GM19025 (cell line): ENCODE measurements around the gene COL10A1.
"Not testable (repeated sequence)": the region's sequence is repeated elsewhere in the genome, so short reads cannot be mapped to it uniquely, and the experiment has no call there.

Experiments
- ATAC-seq: cut with Tn5 transposase; IDR thresholded peaks from one replicate; pipeline ENCODE4 v1.9.1; 2021; ENCODE audit warnings: mild to moderate bottlenecking, low read depth, moderate library complexity; ENCODE audit not compliant: unreplicated experiment

The COL10A1 gene

GRCh38 chr6:116127771-116128493 is 2.0 kb upstream of the COL10A1 start:
- ATAC-seq = no peak

DNA sequence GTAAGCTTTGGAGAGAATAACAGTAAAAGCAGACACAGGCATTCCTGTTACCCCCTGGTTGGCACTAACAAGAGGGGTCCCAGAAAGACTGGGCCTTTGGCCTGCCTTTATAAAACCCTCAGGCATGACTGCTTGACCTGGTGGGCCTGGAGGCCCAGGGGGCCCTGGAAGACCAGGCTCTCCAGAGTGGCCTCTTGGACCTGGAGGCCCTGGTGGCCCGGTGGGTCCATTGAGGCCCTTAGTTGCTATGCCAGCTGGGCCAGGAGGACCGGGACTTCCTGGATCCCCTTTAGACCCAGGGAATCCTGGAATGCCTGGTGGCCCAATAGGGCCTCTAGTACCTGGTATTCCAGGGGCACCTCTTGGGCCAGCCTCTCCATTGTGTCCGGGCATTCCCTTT is 5.5 kb downstream of the COL10A1 start:
- no peak for ATAC-seq

- ATAC-seq = no peak
These were observed 7.3 kb downstream of the COL10A1 start for GRCh38 chr6:116118608-116119007.

DNA sequence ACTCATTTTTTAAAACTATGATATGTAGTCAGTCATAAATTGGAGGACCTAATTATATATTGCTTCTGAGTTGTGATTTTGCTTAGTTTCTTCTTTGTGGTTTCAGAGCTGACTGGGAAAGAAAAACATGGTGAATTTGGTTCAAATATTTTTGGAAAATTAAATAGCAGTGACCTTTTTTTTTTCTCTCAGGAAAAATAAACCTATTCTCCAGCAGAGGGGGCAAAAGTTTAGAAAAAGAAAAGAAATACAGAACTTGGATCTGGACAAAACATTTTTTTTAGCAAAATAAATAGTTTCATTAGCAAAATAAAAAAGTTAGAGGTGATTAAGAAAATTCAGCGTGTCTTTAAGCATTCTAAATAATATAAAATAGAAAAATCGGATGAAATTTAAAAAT is 10.2 kb downstream of the COL10A1 start:
- ATAC-seq = no peak

GRCh38 chr6:116113386-116113785 is 12.5 kb downstream of the COL10A1 start:
- no peak for ATAC-seq

GRCh38 chr6:116111552-116112528 is 14.1 kb downstream of the COL10A1 start:
- peak; percentile 60 for ATAC-seq

DNA sequence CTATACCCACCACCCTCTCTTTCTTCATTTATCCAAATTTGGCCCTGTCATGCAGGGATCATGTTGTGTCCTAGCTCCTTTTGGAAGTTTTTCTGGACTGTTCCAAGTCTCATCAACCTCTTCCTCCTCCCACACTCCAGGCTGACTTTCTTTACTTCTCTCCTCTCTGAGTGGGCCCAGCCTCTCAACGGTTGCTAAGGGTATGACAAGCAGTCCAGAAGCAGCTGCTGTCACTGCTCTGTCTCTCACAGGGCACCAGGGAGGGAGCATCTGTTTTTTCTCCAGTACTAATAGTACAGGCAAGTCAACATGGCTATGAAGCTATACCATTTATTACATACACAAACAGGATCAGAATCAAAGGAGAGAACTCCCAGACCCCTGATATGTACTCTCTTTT is 17.1 kb downstream of the COL10A1 start:
- no peak for ATAC-seq

- no peak for ATAC-seq
These were observed 19.8 kb downstream of the COL10A1 start for GRCh38 chr6:116106146-116106545.

GRCh38 chr6:116105247-116105646 is 20.7 kb downstream of the COL10A1 start:
- no peak for ATAC-seq

- ATAC-seq = no peak
These were observed 21.3 kb downstream of the COL10A1 start for GRCh38 chr6:116104636-116105035.

GRCh38 chr6:116102873-116103272 is 23.1 kb downstream of the COL10A1 start:
- no peak for ATAC-seq

DNA sequence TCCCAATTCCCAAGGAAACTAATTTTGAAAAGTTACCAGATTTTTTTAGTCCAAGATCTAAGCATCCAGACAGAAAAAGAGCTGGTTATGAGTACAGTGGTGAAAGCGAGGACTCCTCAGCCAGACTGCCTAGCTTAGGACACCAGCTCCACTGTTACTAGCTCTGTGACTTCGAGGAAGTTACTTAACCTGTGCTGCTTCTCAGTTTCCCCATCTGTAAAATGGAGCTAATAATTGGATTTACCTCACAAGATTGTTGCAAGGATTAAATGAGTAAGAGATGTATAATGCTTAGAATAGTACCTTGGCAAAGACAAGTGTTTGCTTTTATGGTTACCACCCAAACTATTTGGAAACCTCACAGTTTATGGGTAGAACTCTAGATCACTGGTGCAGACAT is 24.1 kb downstream of the COL10A1 start:
- no peak for ATAC-seq

- no peak for ATAC-seq
These were observed 24.6 kb downstream of the COL10A1 start for GRCh38 chr6:116101302-116101718.

GRCh38 chr6:116100419-116101301 is 25.3 kb downstream of the COL10A1 start, which contains the start of gene NT5DC1:
Gene NT5DC1, plus strand, starts transcription at chr6:116100853. Its CDS starts 78 bp downstream, at chr6:116100931.
- ATAC-seq = peak; percentile 84

DNA sequence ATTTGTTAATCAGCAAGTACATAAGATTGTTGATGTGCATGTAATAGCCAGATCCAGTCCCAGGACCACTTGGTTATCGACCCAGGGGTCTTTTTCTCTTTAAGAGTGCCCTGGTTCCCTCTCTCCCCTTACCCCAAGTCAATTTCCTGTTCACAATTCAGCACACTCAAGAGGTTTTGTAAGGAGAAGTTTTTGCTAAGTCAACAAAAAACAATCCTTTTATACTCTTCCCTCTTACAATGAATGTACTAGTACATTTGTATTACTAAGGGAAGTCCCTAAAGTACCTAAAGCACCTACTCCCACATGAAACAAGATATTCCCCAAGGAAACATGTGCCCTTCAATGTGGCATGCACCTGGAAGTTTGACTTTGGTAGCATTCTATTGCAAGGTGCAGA is 26.9 kb downstream of the COL10A1 start:
- ATAC-seq = no peak

GRCh38 chr6:116096979-116097816 is 28.7 kb downstream of the COL10A1 start:
- no peak for ATAC-seq

DNA sequence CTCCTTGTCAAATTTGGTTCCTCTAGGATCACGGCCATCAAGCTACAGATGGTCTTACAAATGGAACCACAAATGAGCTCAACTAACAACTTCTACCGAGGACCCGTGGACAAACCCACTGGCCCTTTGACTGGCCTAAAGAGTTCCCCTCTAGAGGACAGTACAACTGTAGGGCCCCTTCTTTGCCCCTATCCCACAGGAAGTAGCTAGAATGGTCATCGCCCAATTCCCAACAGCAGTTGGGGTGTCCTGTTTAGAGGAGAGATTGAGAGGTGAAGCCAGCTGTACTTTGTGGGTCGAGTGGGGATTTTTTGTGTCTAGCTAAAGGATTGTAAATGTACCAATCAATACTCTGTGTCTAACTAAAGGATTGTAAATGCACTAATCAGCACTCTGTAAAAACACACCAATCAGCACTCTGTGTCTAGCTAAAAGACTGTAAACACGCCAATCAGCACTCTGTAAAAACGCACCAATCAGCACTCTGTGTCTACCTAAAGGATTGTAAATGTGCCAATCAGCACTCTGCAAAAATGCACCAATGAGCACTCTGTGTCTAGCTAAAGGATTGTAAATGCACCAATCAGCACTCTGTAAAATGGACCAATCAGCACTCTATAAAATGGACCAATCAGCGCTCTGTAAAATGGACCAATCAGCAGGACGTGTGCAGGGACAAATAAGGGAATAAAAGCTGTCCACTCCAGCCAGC is 29.7 kb downstream of the COL10A1 start:
- not testable (repeated sequence) for ATAC-seq

GRCh38 chr6:116094041-116094440 is 31.9 kb downstream of the COL10A1 start:
- no peak for ATAC-seq

GRCh38 chr6:116090251-116090650 is 35.7 kb downstream of the COL10A1 start:
- ATAC-seq = peak; percentile 44
